Left forelimb (tissue), 1 donor: Measurements from ENCODE around the gene PXN.

Experiments
- DNase-seq: peaks from one replicate; pipeline ENCODE4 v3.0.0-alpha.2; 2018; ENCODE audit warnings: low spot score

The PXN gene

GRCh38 chr12:120265473-120266179 is at the start of gene PXN:
TSS of gene PXN (minus strand) at chr12:120265730. CDS start at chr12:120265629, 101 bp downstream.
- peak; percentile 93 for DNase-seq

- DNase-seq, result no peak
Observed at GRCh38 chr12:120314220-120314619, 48.7 kb upstream of the PXN start.

GRCh38 chr12:120301962-120302815 is 36.7 kb upstream of the PXN start, which contains the start of gene SIRT4:
TSS of gene SIRT4 (plus strand) at chr12:120302321. CDS start at chr12:120303562, 1,241 bp downstream.
- DNase-seq, result peak; percentile 86

GRCh38 chr12:120292661-120293531 is 27.4 kb upstream of the PXN start, which contains the start of gene RNU4-1:
TSS of gene RNU4-1 (minus strand) at chr12:120293237.
- peak; percentile 82 for DNase-seq

- DNase-seq, result peak; percentile 68
Observed at GRCh38 chr12:120292411-120292660, 26.8 kb upstream of the PXN start.

GRCh38 chr12:120290609-120291305 is 25.2 kb upstream of the PXN start:
- DNase-seq, result no peak

GRCh38 chr12:120287491-120287890 is 22.0 kb upstream of the PXN start:
- DNase-seq, result no peak

- DNase-seq, result no peak
Observed at GRCh38 chr12:120286768-120287490, 21.4 kb upstream of the PXN start.

- DNase-seq, result no peak
Observed at GRCh38 chr12:120284381-120284780, 18.9 kb upstream of the PXN start.

GRCh38 chr12:120283318-120283717 is 17.8 kb upstream of the PXN start:
- DNase-seq, result no peak

- DNase-seq, result no peak
Observed at GRCh38 chr12:120278137-120279069, 12.9 kb upstream of the PXN start.

GRCh38 chr12:120276734-120277133 is 11.2 kb upstream of the PXN start:
- no peak for DNase-seq

GRCh38 chr12:120267736-120268135 is 2.2 kb upstream of the PXN start:
- no peak for DNase-seq

- DNase-seq, result no peak
Observed at GRCh38 chr12:120266180-120266870, 795 bp upstream of the PXN start.

GRCh38 chr12:120264904-120265472 is 542 bp downstream of the PXN start:
- DNase-seq, result no peak

- no peak for DNase-seq
Observed at GRCh38 chr12:120264086-120264903, 1.2 kb downstream of the PXN start.

- no peak for DNase-seq
Observed at GRCh38 chr12:120263748-120264085, 1.8 kb downstream of the PXN start.
